ENCODE measurements around the gene CYP2B6. TPM values are rescaled to one million over a fixed set of nuclear protein-coding genes. Genes with fewer than 3 reads are reported as not detected.
"Not testable (repeated sequence)": the region's sequence is repeated elsewhere in the genome, so short reads cannot be mapped to it uniquely, and the experiment has no call there.

The CYP2B6 gene
- total RNA-seq, 1 donor from 2014 or later: not detected

GRCh38 chr19:40979759-40980158, 11.3 kb upstream of the CYP2B6 start:
- FAIRE-seq; DNase-seq (ENCODE audit: low spot score in 2 of 2): not testable (repeated sequence)

- not testable (repeated sequence) for FAIRE-seq; DNase-seq (ENCODE audit: low spot score in 2 of 2)
Measured at GRCh38 chr19:40980743-40981442, 10.2 kb upstream of the CYP2B6 start.

- no peak for FAIRE-seq
Measured at GRCh38 chr19:40981591-40981990, 9.5 kb upstream of the CYP2B6 start.

GRCh38 chr19:40982594-40983101, 8.4 kb upstream of the CYP2B6 start:
- DNase-seq (ENCODE audit: low spot score in 2 of 2) (no peak), FAIRE-seq (no peak)

More at GRCh38 chr19:40981591-40981990, 9.5 kb upstream of the CYP2B6 start:
- no peak for DNase-seq (ENCODE audit: low spot score in 2 of 2)

GRCh38 chr19:40989453-40989852, 1.6 kb upstream of the CYP2B6 start:
- FAIRE-seq (no peak), DNase-seq (ENCODE audit: low spot score in 2 of 2) (no peak)

GRCh38 chr19:40995355-40995754, 4.3 kb downstream of the CYP2B6 start:
- DNase-seq (ENCODE audit: low spot score in 2 of 2) (no peak), FAIRE-seq (no peak)

- DNase-seq (ENCODE audit: low spot score in 2 of 2); FAIRE-seq: not testable (repeated sequence)
Measured at GRCh38 chr19:40999018-40999417, 7.9 kb downstream of the CYP2B6 start.

- DNase-seq (ENCODE audit: low spot score in 2 of 2) (no peak), FAIRE-seq (no peak)
Measured at GRCh38 chr19:41000310-41000737, 9.2 kb downstream of the CYP2B6 start.

- FAIRE-seq (no peak), DNase-seq (ENCODE audit: low spot score in 2 of 2) (no peak)
Measured at GRCh38 chr19:41001243-41001971, 10.3 kb downstream of the CYP2B6 start.

- not testable (repeated sequence) for DNase-seq (ENCODE audit: low spot score in 2 of 2); FAIRE-seq
Measured at GRCh38 chr19:41003656-41004055, 12.6 kb downstream of the CYP2B6 start.

- no peak for DNase-seq (ENCODE audit: low spot score in 2 of 2)
- no peak for FAIRE-seq
Measured at GRCh38 chr19:41009700-41010235, 18.7 kb downstream of the CYP2B6 start.

- FAIRE-seq: no peak
- no peak for DNase-seq (ENCODE audit: low spot score in 2 of 2)
Measured at GRCh38 chr19:41013359-41013758, 22.3 kb downstream of the CYP2B6 start.

GRCh38 chr19:41014643-41015042, 23.6 kb downstream of the CYP2B6 start:
- no peak for DNase-seq (ENCODE audit: low spot score in 2 of 2)

GRCh38 chr19:41016488-41017071, 25.5 kb downstream of the CYP2B6 start:
- DNase-seq (ENCODE audit: low spot score in 2 of 2) (no peak), FAIRE-seq (no peak)

More at GRCh38 chr19:41014643-41015042, 23.6 kb downstream of the CYP2B6 start:
- FAIRE-seq: no peak

GRCh38 chr19:41018736-41019290, 27.7 kb downstream of the CYP2B6 start:
- DNase-seq (ENCODE audit: low spot score in 2 of 2): no peak
- FAIRE-seq: no peak

- FAIRE-seq (no peak), DNase-seq (ENCODE audit: low spot score in 2 of 2) (no peak)
Measured at GRCh38 chr19:41019346-41019745, 28.3 kb downstream of the CYP2B6 start.

GRCh38 chr19:41023193-41023592, 32.1 kb downstream of the CYP2B6 start:
- DNase-seq (ENCODE audit: low spot score in 2 of 2) (no peak), FAIRE-seq (no peak)

GRCh38 chr19:41025411-41025810, 34.3 kb downstream of the CYP2B6 start:
- FAIRE-seq (no peak), DNase-seq (ENCODE audit: low spot score in 2 of 2) (no peak)

- DNase-seq (ENCODE audit: low spot score in 2 of 2) (no peak), FAIRE-seq (no peak)
Measured at GRCh38 chr19:41025871-41026270, 34.8 kb downstream of the CYP2B6 start.

- no peak for DNase-seq (ENCODE audit: low spot score in 2 of 2)
- FAIRE-seq: no peak
Measured at GRCh38 chr19:41027273-41027967, 36.3 kb downstream of the CYP2B6 start.

All from frontal cortex (tissue), 4 donors.